ENCODE results near the gene CMTM8.

DNA sequence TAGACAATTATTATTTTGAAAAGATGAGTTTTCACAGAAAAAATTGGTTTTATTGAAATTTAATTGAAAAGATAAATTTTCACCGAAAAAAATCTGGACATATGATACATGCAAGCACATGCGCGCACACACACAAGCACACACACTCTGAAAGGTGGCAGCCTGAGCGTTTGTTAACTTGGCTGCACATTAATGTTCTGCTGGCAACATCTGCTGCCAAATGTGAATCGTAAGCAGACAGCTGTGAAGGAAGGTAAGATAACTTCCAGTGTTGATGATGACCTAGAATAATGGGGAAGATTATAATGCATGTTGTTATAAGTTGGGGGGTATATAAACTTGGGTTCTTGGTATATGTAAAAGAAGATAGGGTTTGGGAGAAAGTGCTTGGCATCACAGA is 134.8 kb downstream of the CMTM8 start:
- TF ChIP-seq CTCF (IDR thresholded peaks at IDR 0.05) (no peak), POLR2A (IDR thresholded peaks at IDR 0.05; ENCODE audit: low read length) (no peak), CEBPB (IDR thresholded peaks at IDR 0.05) (no peak), RAD21 (conservative IDR thresholded peaks at IDR 0.05 in 1 of 2, IDR thresholded peaks at IDR 0.05 in 1 of 2) (no peak), ZFP36 (IDR thresholded peaks at IDR 0.05; ENCODE audit: borderline replicate concordance, partially characterized antibody) (no peak), MAX (IDR thresholded peaks at IDR 0.05) (no peak), EHMT2 (IDR thresholded peaks at IDR 0.05; ENCODE audit: low read depth) (no peak), CHD2 (IDR thresholded peaks at IDR 0.05; ENCODE audit: low read length, partially characterized antibody) (no peak), RFX5 (IDR thresholded peaks at IDR 0.05) (no peak), BHLHE40 (IDR thresholded peaks at IDR 0.05; ENCODE audit: low read depth, low read length) (no peak), CBX2 (IDR thresholded peaks at IDR 0.05; ENCODE audit: borderline replicate concordance, low read depth) (no peak), SMC3 (IDR thresholded peaks at IDR 0.05) (no peak)
- TF ChIP-seq, protein P1, sequence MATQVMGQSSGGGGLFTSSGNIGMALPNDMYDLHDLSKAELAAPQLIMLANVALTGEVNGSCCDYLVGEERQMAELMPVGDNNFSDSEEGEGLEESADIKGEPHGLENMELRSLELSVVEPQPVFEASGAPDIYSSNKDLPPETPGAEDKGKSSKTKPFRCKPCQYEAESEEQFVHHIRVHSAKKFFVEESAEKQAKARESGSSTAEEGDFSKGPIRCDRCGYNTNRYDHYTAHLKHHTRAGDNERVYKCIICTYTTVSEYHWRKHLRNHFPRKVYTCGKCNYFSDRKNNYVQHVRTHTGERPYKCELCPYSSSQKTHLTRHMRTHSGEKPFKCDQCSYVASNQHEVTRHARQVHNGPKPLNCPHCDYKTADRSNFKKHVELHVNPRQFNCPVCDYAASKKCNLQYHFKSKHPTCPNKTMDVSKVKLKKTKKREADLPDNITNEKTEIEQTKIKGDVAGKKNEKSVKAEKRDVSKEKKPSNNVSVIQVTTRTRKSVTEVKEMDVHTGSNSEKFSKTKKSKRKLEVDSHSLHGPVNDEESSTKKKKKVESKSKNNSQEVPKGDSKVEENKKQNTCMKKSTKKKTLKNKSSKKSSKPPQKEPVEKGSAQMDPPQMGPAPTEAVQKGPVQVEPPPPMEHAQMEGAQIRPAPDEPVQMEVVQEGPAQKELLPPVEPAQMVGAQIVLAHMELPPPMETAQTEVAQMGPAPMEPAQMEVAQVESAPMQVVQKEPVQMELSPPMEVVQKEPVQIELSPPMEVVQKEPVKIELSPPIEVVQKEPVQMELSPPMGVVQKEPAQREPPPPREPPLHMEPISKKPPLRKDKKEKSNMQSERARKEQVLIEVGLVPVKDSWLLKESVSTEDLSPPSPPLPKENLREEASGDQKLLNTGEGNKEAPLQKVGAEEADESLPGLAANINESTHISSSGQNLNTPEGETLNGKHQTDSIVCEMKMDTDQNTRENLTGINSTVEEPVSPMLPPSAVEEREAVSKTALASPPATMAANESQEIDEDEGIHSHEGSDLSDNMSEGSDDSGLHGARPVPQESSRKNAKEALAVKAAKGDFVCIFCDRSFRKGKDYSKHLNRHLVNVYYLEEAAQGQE (IDR thresholded peaks at IDR 0.05): no peak
- TF ChIP-seq, protein P2, sequence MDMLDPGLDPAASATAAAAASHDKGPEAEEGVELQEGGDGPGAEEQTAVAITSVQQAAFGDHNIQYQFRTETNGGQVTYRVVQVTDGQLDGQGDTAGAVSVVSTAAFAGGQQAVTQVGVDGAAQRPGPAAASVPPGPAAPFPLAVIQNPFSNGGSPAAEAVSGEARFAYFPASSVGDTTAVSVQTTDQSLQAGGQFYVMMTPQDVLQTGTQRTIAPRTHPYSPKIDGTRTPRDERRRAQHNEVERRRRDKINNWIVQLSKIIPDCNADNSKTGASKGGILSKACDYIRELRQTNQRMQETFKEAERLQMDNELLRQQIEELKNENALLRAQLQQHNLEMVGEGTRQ (IDR thresholded peaks at IDR 0.05): no peak

Data from A549 (cell line).